DMS79 treated with DMSO at 0.1 percent for 48 hours (cell line): Measurements from ENCODE around the gene PLTP.

Experiments
- DNase-seq: peaks from one replicate; lab custom pipeline; 2025; lab: John Stamatoyannopoulos, UW

The PLTP gene

DNA sequence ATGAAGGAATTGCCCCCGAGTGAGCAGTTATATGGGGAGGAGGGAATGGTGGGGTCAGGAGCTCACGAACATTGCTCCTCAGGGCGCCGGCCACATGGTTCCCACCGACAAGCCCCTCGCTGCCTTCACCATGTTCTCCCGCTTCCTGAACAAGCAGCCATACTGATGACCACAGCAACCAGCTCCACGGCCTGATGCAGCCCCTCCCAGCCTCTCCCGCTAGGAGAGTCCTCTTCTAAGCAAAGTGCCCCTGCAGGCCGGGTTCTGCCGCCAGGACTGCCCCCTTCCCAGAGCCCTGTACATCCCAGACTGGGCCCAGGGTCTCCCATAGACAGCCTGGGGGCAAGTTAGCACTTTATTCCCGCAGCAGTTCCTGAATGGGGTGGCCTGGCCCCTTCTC, 13.7 kb downstream of the PLTP start:
- no peak for DNase-seq

DNA sequence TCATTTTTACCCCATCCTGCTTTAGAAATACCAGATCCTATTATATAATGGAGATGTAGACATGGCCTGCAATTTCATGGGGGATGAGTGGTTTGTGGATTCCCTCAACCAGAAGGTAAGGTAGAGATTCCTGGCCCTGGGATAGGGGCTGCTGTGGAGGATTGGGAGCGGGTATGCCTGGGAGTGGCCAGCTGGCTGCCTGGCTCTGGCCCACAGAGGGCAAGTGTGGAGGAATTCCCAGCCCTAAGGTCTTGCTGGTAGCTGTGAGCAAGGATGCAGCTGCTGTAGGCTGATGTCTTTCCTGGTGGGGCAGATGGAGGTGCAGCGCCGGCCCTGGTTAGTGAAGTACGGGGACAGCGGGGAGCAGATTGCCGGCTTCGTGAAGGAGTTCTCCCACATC, 14.3 kb downstream of the PLTP start:
- no peak for DNase-seq

DNA sequence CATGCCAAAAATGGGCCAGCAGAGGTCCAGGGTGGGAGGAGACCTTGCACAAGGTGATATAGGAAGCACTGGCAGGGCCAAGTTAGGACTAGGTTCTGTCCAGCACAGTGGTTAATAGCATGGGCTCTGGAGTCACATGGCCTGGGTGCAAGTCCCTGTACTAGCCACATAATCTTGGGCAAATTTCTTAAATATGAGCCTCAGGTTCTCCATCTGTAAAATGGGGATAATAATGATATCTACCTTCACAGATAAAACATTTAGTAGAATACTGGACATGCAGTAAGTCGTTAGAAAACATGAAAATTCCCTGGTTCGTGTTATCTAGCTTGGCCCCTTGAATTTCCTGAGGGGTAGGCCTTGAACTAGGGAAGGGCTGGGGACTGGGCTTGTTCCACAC, 14.7 kb downstream of the PLTP start:
- no peak for DNase-seq

DNA sequence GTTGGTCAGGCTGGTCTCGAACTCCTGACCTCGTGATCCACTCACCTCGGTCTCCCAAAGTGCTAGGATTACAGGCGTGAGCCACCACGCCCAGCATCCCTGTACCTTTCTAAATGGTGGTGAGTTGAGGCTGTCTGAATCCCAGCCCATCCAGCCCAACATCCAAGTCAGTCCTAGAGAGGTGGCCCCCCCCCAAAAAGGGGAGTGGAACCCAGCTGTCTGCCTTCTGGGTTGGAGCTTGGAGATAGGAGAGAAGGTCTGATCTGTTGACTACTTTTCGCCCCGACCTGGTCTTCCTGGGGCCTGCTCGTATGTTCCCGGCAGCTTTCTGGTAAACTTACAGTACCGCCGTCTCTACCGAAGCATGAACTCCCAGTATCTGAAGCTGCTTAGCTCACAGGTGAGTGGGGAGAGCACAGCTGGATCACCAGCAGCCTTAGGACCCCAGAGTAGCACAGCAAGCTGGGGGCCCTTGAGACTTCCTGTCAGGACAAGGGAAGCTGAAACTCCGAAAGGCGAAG, 15.3 kb downstream of the PLTP start:
- DNase-seq, result no peak

DNA sequence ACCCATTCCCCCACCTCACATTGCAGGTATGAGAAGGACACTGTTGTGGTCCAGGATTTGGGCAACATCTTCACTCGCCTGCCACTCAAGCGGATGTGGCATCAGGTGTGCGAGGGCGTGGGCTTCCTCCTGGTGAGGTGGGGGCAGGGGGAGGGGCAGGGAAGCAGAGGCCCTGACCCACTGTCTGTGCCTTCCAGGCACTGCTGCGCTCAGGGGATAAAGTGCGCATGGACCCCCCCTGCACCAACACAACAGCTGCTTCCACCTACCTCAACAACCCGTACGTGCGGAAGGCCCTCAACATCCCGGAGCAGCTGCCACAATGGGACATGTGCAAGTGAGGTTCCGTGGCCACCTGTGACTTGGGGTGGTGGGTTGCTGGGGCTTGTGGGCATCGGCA, 17.2 kb downstream of the PLTP start:
- no peak for DNase-seq

DNA sequence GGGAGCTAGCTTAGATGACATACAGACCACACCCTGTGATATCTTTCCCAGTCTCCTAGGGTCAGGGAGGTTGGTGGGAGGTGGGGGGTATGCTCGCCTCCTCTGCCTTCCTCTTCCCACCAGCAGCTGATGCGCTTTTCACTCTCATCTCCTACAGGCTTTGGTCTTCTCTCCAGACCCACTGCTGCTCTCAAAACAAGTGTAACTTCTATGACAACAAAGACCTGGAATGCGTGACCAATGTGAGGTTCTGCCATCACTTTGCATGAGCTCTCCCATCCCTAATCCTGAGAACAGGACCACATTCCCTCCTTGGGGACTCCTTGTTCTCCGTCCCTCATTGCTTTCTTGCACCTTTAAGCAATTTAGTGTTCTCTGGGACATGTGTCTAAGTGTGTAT, 18.1 kb downstream of the PLTP start:
- DNase-seq, result no peak

DNA sequence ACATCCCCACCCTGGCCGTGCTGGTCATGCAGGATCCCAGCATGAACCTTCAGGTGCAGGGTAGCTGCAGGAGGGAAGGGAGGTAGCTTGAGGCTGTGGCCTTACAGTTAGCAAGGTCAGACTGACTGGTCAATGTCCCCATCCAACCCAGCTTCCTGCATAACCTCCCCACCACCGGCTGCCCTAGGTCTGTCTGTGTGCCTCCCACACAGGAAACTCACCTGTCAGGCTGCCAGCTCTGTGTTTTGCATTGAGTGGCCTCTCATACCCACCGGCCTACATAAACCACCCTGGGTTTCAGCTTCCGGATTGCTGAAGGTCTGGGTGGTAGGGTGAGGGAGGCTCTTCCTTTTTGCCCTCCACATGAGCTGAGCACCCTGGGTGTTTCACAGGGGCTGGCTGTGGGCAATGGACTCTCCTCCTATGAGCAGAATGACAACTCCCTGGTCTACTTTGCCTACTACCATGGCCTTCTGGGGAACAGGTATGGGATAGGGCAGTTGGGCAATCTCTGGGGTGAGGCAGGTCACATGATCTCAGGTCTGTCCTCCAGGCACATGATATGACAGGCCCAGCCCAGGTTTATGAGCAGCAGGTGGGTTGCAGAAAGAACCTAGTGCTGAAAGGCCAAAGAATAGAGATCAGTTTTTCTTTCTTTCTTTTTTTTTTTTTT, 19.0 kb downstream of the PLTP start:
- DNase-seq, result no peak

DNA sequence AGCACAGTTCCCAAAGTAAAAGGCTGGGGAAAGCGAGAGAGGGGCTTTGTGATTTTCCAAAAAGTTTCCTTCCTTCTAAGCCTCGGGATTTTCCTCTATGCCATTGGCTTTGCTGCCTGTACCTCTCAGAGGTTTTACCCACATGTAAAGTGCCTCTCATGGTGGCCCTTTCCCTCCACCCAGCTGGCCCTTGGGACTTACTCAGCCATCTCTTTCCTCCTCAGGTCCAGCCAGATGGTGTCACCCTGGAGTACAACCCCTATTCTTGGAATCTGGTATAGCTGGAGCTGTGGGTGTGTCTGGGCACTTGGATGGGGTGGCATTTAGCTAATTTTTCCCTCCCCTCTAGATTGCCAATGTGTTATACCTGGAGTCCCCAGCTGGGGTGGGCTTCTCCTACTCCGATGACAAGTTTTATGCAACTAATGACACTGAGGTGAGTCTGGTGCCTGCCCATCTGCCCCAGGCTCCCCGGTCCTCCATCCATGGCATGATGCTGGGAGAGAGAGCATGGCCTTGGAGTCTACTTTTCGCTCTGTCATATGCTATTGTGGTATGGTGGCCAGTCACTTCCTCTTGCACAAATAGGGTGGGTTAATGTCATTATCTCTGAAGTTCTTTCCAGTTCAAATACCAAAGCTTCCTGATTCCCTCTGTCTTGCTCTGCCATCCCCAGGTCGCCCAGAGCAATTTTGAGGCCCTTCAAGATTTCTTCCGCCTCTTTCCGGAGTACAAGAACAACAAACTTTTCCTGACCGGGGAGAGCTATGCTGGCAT, 19.7 kb downstream of the PLTP start:
- DNase-seq, result no peak

DNA sequence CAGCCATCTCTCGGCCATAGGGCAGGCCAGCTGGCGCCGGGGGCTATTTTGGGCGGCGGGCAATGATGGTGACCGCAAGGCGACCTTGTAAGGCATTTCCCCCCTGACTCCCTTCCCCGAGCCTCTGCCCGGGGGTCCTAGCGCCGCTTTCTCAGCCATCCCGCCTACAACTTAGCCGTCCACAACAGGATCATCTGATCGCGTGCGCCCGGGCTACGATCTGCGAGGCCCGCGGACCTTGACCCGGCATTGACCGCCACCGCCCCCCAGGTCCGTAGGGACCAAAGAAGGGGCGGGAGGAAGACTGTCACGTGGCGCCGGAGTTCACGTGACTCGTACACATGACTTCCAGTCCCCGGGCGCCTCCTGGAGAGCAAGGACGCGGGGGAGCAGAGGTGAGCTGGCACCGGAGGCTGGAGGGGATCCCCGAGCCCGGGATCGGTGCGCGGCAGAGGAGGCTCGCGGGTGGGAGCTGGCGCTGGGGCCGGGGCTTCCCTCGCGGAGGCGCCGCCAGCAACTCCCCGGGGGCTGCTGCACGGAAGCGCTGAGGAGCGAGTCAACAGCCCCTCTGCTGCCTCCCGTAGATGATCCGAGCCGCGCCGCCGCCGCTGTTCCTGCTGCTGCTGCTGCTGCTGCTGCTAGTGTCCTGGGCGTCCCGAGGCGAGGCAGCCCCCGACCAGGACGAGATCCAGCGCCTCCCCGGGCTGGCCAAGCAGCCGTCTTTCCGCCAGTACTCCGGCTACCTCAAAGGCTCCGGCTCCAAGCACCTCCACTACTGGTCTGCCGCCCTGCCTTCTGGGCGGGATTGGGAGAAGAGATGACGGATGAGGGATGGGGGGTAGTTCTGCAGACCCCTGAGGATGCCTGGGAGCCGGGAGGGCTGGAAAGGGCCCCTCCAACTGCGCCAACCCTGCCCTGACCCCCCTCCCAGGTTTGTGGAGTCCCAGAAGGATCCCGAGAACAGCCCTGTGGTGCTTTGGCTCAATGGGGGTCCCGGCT, 20.7 kb downstream of the PLTP start, which contains the start of the genes CTSA and NEURL2:
CTSA (plus strand) TSS at position 351 of the 999 bp plus-strand sequence; CDS start at position 585, 234 bp downstream.
NEURL2 (minus strand) TSS at position 224 of the 999 bp plus-strand sequence; CDS start at position 7, 217 bp downstream.
- peak; percentile 10 for DNase-seq

DNA sequence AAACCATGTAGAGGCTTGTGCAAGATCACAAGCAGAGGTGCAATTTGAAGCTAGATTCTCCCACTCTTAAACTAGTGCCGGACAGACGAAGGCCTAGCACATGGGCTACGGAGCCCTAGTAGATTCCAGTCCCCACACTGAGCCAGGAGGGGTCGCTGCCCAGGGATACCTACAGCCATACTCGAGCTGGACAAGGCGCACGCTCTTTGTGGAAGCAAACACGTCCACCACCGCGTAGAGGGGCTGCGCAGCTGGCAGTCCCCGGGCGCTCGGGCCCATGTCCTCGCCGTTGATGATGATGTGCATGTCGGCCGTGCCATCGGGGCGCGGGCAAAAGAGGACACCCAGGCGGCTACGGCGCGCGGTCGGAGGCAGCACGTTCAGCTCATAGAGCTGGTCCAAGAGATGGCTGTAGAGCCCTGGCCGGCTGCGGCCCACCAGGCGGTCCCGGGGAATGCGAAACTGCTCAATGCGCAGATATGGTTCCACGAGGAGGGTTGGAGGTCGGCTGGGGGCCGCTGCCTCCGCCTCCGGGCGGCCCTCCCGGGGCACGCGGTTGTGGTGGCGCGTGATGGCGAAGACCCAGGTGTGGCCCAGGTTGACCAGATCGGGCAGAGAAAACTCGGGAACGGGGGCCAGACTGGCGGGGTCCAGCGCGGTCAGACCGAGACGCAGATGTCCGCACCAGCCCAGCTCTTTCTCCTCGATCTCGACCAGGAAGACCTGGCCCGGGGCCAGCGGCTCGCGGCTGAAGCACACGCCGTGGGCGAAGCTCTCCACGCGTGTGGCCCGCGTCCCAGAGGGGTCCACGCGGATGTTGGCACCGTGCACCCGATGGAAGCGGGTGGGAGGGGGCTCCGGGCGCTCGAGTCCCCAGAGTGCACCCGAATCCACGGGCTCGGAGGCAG, 21.6 kb downstream of the PLTP start:
- no peak for DNase-seq

DNA sequence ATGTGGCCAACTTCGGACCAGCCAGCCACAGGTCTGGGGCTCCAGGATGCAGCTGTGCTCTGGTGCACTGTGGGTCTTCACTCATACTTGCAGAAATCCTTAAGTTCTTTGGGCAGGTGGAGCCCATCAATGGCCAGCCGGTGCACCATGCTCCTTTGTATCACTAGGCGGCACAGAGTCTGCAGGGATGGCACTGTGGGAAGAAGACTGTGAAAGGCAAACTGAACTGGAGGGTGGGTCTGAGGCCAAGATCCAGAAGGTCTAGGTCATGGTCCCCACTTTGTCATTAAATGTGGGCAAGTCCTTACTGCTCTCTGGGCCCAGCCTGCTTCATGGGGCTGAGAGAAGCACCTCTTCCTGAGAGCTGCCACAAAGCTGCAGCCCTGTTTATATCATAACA, 23.3 kb downstream of the PLTP start:
- no peak for DNase-seq

DNA sequence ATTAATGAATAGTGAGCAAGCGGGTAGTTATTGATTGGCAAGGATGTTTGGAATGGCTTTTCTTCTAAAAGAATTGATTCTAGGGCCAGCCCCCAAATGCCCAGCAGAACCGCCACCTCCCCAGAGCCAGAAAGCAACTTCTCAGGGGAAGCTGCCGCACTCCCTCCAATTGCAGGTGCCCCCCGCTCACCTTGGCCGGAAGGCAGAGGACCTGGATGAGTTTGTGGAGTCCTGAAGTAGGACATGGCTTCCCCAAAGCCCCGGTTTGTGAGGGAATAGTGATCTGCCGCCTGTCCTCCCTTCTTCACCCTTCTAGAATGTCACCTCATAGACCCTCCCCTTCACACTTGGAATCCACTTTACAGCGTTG, 24.6 kb downstream of the PLTP start, which contains the start of gene SPATA25:
SPATA25 (minus strand) TSS at position 277 of the 370 bp plus-strand sequence; CDS start at position 245, 32 bp downstream.
- no peak for DNase-seq

DNA sequence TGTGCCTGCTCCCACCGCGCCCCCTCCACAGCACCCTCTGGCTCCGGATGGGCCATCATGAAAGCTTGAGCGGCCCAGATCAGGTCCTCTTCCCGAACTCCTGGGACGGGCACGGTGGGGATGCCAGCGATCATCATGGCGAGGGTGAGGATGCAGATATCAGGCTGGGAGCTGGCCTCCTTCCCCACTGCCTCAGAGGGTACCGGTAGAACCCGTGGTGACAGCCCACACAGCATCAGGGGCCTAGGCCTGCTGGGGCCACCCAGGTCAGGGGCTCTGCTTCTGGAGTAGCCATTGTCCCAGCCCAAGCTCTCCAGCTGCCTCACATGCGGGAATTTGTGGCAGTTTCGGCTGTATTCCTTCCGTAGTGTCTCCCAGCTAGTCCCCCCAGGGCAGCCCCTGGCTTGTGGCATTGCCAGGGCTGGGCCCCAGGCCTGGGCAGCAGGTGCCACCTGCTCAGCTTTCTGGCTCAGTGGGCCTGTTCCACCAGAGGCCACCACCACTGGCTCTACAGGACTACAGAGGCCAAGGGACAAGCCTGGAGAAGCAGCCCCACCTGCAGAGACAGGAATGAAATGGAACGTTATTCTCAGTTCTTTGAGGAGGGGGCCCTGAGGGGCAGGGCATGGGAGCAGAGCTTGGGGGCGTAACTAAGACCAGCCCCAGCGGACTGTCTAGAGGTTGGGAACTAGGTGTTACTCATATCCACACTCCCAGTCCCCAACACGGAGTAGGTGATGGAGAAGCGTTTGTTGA, 25.2 kb downstream of the PLTP start:
- DNase-seq, result no peak

DNA sequence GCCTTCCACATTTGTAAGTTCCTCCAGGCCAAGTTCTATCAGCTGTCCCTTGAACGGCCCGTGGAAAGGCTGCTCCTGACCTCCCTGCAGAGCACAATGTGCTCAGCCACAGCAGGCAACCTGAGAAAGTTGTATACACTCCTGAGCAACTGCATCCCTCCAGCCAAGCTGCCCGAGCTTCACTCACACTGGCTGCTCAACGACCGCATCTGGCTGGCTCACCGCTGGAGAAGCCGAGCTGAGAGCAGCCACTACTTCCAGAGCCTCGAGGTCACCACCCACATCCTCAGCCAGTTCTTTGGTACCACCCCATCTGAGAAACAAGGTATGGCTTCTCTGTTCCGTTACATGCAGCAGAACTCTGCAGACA, 28.9 kb downstream of the PLTP start:
- no peak for DNase-seq

DNA sequence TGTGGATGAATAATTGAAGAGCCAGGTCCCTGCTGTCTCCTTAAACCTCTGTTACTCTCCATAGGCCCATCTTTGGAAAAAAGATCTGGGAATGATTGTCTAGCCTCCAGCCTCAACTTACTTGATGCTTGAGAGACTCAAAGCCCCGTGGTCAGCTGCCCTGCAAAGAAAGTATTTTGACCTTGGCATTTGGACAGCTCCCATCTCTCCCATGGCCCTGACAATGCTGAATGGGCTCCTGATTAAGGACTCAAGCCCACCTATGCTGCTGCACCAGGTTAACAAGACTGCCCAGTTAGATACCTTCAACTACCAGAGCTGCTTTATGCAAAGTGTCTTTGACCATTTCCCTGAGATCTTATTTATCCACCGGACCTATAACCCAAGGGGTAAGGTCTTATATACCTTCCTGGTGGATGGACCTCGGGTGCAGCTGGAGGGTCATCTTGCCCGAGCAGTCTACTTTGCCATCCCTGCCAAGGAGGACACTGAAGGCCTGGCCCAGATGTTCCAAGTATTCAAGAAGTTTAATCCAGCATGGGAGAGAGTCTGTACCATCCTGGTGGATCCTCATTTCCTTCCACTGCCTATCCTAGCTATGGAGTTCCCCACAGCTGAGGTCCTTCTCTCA, 29.4 kb downstream of the PLTP start:
- no peak for DNase-seq

DNA sequence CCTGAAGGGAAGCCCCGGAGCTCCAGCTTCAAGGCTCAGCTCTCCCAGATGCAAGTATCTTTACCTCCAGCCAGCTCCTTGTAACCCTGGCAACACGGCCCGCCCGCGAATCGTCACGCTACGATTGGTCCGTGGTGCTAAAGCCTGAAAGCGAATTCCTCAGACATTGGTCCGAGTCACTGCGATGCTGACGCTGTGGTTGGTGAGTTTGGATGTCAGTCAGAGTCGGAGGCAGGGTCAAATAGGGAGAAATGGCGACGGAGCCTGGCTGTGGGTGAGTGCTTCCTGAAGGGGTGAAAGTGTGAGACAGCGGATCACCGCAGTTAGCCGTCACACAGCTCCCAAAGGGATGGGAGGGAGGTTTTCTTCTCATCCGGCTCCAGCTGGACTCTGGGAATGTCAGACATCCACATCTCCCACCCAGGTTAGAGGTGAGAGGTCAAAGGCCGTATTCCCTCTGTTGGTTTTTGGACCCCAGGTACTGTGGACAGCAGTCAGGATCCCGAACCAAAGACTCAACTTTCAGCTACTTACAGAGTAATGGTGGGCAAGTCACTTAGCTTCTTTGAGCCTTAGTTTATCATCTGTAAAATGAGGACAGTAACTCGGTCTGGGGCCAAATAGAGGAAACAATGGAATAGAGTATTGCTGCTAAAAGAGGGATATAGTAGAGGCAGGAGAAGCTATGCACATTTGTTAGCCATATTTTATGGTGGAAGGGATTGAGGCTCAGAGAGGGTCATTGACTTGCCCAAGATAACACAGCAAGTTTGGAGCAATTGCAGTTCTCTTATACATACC, 30.8 kb downstream of the PLTP start, which contains the start of gene ZSWIM1:
ZSWIM1 (plus strand) TSS at position 240 of the 801 bp plus-strand sequence. CDS start 1,366 bp downstream, outside the sequence.
- peak; percentile 83 for DNase-seq

DNA sequence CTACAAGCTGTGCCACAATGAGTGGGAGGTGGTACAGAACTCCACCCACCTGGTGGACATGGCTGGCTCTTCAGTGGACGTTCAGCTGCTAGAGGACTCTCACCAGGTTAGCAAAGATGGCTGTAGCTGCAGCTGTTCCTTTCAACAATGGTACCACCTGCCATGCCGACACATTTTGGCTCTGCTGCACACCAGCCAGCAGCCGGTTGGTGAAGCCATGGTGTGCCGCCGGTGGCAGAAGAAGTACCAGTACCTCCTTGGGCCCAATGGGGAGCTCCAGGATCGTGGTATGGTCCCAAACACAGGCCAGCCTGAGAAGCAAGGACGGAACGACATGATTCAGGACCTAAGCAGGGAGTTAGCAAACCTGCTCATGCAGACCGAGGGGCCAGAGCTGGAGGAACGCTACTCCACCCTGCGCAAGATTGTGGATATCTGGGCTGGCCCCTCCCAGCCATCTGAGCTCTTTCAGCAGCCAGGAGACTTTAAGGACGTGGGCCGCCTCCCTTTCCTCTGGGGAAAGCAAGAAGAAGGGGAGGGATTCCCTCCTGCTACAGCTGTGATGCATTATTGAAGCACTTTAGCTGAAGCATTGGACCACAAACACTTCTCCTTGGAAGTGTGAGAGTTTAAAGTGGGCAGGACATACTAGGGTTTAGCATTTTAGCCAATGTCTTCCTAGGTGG, 33.7 kb downstream of the PLTP start:
- DNase-seq, result no peak

DNA sequence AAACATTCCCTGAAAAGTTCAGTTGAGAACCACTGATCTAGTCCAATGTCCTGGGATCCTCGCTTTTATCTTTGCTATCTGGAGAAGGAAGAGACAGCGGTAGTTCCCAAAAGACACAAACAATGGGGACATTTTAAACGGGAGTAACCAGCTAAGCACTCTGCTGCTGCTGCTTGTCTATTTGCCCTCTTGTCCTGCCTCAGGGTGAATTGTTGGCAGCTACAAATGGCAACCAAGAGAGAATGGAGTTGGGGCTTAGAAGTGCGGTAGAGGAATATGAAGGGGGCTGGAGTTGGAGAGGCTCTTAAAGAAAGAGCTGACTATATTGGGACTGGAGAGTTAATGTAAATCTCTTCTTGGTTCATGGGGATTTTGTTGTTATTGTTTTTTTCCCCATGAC, 37.4 kb downstream of the PLTP start:
- no peak for DNase-seq
